Activated CD4-positive, alpha-beta memory T cell treated with anti-CD3 and anti-CD28 coated beads for 36 hours (primary cell): ENCODE results near the gene TUBA1C. TPM values are rescaled to one million over a fixed set of nuclear protein-coding genes. Genes with fewer than 3 reads are reported as not detected.
"Not testable (repeated sequence)": the region's sequence is repeated elsewhere in the genome, so short reads cannot be mapped to it uniquely, and the experiment has no call there.

Experiments
- CTCF ChIA-PET: fragments of 350-600 bp; sonication (Branson Sonifier 250); formaldehyde crosslinking; loops from one replicate; lab custom pipeline; 2021; ENCODE audit warnings: antibody characterized with exemption, inconsistent platforms; lab: Charles Lee
- POLR2A ChIA-PET: fragments of 350-600 bp; sonication (Branson Sonifier 250); formaldehyde crosslinking; loops from one replicate; lab custom pipeline; 2021; ENCODE audit warnings: antibody characterized with exemption; lab: Charles Lee
- DNase-seq: peaks from one replicate; pipeline ENCODE4 v3.0.0-alpha.2; 2020
- H3K27ac Mint-ChIP-seq: one replicate; pipeline ENCODE4 v1.8.0; 2021; ENCODE audit warnings: mixed read lengths
- H3K27me3 Mint-ChIP-seq: one replicate; pipeline ENCODE4 v1.8.0; 2021; ENCODE audit warnings: mixed read lengths
- H3K36me3 Mint-ChIP-seq: one replicate; pipeline ENCODE4 v1.8.0; 2021; ENCODE audit warnings: mixed read lengths
- H3K4me1 Mint-ChIP-seq: one replicate; pipeline ENCODE4 v1.8.0; 2021; ENCODE audit warnings: low read depth, mixed read lengths
- H3K4me3 Mint-ChIP-seq: one replicate; pipeline ENCODE4 v1.8.0; 2021; ENCODE audit warnings: mild to moderate bottlenecking, mixed read lengths
- H3K9me3 Mint-ChIP-seq: one replicate; pipeline ENCODE4 v1.8.0; 2021; ENCODE audit warnings: mixed read lengths
- intact Hi-C: fragments of 100-400 bp; cut with micrococcal nuclease; formaldehyde crosslinking; loops from one replicate; pipeline ENCODE4 v1.15.1; 2023
- total RNA-seq, 2 experiments: library from RNA; stranded (reverse); gene quantifications; one replicate each; pipeline ENCODE4 v1.2.3, GENCODE V29; 2021

The TUBA1C gene
- total RNA-seq, 2 experiments from 2014 or later: 353 to 360 TPM

DNA sequence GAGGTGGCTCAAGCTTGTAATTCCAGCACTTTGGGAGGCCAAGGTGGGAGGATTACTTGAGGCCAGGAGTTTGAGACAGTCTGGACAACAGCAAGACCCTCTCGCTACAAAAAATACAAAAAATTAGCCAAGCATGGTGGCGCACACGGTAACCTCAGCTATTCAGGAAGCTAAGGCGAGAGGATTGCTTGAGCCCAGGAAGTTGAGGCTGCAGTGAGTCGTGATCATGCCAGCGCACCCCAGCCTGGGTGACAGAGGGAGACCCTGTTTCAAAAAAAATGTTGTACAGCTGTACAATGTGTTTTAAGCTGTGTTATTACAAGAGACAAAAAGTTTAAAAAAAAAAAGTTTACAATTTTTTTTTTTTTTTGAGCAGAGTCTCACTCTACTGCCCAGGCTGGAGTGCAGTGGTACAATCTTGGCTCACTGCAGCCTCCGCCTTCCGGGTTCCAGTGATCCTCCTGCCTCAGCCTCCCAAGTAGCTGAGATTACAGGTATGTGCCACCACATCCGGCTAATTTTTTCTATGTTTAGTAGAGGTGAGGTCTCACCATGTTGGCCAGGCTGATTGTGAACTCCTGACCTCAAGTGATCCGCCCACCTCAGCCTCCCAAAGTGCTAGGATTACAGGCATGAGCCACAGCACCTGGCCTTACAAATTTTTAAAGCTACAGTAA, 7.2 kb upstream of the TUBA1C start:
- CTCF ChIA-PET: interaction anchor here (0.6 kb wide), 1 partner anchor 22 kb away, joined by 4 read pairs; no protein-coding TSS in a partner anchor
- H3K4me3 Mint-ChIP-seq, DNase-seq, H3K36me3 Mint-ChIP-seq, H3K27me3 Mint-ChIP-seq, H3K27ac Mint-ChIP-seq, intact Hi-C loops, POLR2A ChIA-PET, H3K9me3 Mint-ChIP-seq: not testable (repeated sequence)
- peaks cover 17% of the 10 kb centered on the region for H3K4me1 Mint-ChIP-seq

DNA sequence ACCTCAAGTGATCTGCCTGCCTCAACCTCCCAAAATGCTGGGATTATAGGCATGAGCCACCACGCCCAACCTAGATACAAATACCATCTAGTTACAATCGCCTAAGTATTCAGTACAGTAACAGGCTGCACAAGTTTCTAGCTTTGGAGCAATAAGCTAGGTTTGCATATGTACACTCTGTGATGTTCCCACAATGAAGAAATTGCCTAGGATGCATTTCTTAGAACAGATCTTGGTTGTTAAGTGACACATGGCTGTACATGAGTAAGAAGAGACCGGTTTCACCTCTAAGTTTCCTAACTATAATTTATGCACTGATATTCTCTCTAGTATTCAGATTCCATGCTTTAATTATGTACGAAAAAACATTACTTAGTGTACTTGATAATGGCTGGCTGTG, 5.4 kb upstream of the TUBA1C start:
- no peak for DNase-seq
- ChIA-PET POLR2A (no interaction called here), CTCF (interaction anchor here (4.1 kb wide), 1 partner anchor 25 kb away, joined by 15 read pairs; no protein-coding TSS in a partner anchor)
- peaks cover 17% of the 10 kb centered on the region for H3K4me1 Mint-ChIP-seq
- intact Hi-C loops: no loop called here
- H3K9me3 Mint-ChIP-seq: no peaks in the 10 kb centered on the region
- no peak overlapping the region for H3K27ac Mint-ChIP-seq
- no peaks in the 10 kb centered on the region for H3K27me3 Mint-ChIP-seq
- H3K36me3 Mint-ChIP-seq: no peaks in the 10 kb centered on the region
- H3K4me3 Mint-ChIP-seq: no peak overlapping the region

DNA sequence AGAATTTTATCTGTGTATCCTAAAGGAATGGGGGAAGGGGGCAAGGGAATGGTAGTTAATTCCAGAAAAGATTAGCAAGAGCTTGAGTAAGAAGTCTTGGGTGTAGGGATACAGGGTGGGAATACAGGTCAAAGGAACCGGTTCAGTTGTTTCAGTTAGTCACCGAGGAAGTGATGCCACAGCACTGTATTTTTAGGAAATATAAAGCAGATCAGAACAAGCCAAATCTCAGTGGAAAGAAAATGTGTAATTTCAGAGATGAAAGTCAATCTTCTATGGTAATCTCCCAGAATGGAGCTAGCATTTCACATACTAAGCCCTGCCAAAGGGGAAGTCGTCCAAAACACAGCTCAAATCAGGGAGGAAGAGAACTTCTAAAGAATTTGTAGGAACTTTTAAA, 4.7 kb upstream of the TUBA1C start:
- CTCF ChIA-PET: interaction anchor here (4.1 kb wide), 1 partner anchor 26 kb away, joined by 15 read pairs; no protein-coding TSS in a partner anchor
- Mint-ChIP-seq H3K27me3 (no peaks in the 10 kb centered on the region), H3K9me3 (no peaks in the 10 kb centered on the region), H3K27ac (no peak overlapping the region), H3K4me1 (peaks cover 17% of the 10 kb centered on the region), H3K4me3 (no peak overlapping the region), H3K36me3 (peaks cover 1% of the 10 kb centered on the region)
- intact Hi-C loops: loop anchor here (10.0 kb wide), 1 partner anchor 485 kb away; the partner anchor contains the start of gene TMBIM6
- DNase-seq: no peak
- POLR2A ChIA-PET: interaction anchor here (0.6 to 1.2 kb wide), 2 partner anchors 130 to 146 kb away, joined by 3 to 4 read pairs; no protein-coding TSS in a partner anchor

DNA sequence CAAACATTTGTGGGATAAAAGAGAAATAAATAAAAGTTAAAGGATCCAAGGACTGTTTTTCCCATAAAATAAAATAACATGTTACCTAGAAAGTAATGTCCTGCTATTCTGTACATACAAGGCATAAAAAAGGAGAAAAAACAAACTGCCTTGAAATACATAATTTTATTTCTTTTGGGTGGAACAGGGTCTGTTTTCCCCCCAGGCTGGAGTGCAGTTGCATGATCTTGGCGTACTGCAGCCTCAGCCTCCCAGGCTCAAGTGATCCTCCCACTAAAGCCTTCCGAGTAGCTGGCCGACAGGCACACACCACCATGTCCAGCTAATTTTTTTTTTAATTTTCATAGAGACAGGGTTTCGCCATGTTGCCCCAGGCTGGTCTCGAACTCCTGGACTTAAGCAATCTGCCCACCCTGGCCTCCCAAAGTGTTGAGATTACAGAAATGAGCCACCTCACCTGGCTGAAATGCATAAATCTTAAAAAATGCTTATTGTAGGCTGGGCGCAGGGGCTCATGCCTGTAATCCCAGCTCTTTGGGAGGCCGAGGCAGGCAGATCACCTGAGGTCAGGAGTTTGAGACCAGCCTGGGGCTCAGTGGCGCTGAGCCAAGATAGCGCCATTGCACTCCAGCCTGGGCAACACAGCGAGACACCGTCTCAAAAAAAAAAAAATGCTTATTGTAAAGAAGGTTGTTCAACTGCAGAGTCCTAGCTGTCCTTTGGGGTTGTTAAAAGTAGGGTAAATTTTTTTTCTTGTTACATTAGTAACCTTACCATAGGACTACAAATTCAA, 4.1 kb upstream of the TUBA1C start:
- intact Hi-C loops: loop anchor here (10.0 kb wide), 1 partner anchor 484 kb away; the partner anchor contains the start of gene TMBIM6
- H3K27ac Mint-ChIP-seq: no peak overlapping the region
- CTCF ChIA-PET: interaction anchor here (1.6 to 4.1 kb wide), 2 partner anchors 27 to 86 kb away, joined by 5 to 15 read pairs; partner anchors contain the start of gene DNAJC22
- no peak for DNase-seq
- H3K27me3 Mint-ChIP-seq: no peaks in the 10 kb centered on the region
- H3K4me1 Mint-ChIP-seq: peaks cover 20% of the 10 kb centered on the region
- no peaks in the 10 kb centered on the region for H3K9me3 Mint-ChIP-seq
- POLR2A ChIA-PET: interaction anchor here (0.6 to 1.2 kb wide), 2 partner anchors 130 to 145 kb away, joined by 3 to 4 read pairs; no protein-coding TSS in a partner anchor
- H3K4me3 Mint-ChIP-seq: no peak overlapping the region
- peaks cover 6% of the 10 kb centered on the region for H3K36me3 Mint-ChIP-seq

DNA sequence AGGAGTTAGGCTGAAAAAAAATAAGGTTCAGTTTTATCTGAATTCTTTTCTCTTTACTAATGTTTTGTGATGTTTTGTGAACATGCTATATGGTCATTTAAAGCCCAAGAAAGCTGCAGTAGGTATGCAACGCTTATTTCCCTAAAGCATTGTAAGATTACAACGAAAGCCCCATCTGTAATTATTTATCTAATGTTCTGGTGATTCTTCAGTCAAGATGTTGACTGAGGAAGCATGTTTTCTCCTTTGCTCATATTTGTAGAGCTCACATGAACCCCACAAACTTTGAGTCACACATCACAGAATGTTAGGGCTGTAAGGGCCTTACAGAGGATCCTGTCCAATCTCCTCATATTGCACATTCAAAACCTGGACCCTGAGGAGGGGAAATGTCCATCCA, 3.2 kb upstream of the TUBA1C start:
- intact Hi-C loops: loop anchor here (10.0 kb wide), 1 partner anchor 483 kb away; the partner anchor contains the start of gene TMBIM6
- Mint-ChIP-seq H3K9me3 (no peaks in the 10 kb centered on the region), H3K27ac (no peak overlapping the region), H3K36me3 (peaks cover 11% of the 10 kb centered on the region), H3K27me3 (no peaks in the 10 kb centered on the region), H3K4me3 (no peak overlapping the region), H3K4me1 (peaks cover 26% of the 10 kb centered on the region)
- ChIA-PET POLR2A (no interaction called here), CTCF (interaction anchor here (1.6 to 4.1 kb wide), 2 partner anchors 27 to 85 kb away, joined by 5 to 15 read pairs; partner anchors contain the start of gene DNAJC22)
- DNase-seq: no peak

DNA sequence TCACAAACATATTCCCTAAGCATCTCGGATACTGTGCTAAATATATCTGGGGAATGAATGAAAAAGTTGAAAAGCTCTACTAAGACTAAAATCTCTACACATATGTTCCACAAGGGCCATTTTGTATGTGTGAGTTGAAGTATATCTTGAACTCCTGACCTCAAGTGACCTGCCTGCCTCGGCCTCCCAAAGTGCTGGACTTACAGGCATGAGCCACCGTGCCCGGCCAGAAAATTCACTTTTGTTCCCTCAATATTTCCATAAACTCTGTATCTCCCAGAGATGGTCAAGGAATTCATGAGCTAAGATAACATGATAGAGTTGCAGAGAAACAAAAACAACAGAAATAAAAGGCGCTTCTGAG, 1.5 kb upstream of the TUBA1C start:
- ChIA-PET CTCF (interaction anchor here (0.7 to 0.9 kb wide), 3 partner anchors 27 to 79 kb away, joined by 3 to 6 read pairs (median 4); no protein-coding TSS in a partner anchor), POLR2A (interaction anchor here (0.6 to 6.0 kb wide), 4 partner anchors 10 to 194 kb away, joined by 3 to 36 read pairs (median 3); partner anchors contain the start of genes SPATS2 and TUBA1B)
- peaks cover 23% of the 10 kb centered on the region for H3K36me3 Mint-ChIP-seq
- no peak for DNase-seq
- H3K4me1 Mint-ChIP-seq: peaks cover 40% of the 10 kb centered on the region
- intact Hi-C loops: loop anchor here (10.0 kb wide), 1 partner anchor 481 kb away; the partner anchor contains the start of gene TMBIM6
- no peaks in the 10 kb centered on the region for H3K9me3 Mint-ChIP-seq
- H3K27me3 Mint-ChIP-seq: no peaks in the 10 kb centered on the region
- H3K4me3 Mint-ChIP-seq: peak overlapping the region; percentile 91
- no peak overlapping the region for H3K27ac Mint-ChIP-seq

DNA sequence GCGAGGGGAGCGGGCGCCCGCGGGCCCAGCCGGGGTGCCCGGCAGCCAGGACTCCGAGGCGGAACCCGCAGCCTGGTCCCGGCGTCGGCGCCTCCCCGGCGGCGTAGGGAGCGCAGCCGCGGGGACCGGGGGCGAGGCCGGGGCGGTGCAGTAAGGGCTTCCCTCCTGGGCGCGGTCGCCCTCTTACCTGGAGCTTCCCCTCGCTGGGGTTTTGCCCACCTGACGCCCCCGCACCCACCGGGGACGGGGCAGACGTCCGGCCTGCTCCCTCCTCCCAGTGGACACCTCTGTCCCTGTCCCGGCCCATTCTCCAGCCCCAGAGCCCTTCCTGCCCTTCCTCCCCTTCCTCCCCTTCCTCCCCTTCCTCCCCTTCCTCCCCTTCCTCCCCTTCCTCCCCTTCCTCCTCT, 413 bp upstream of the TUBA1C start:
- Mint-ChIP-seq H3K4me3 (peak overlapping the region; percentile 99), H3K27me3 (no peaks in the 10 kb centered on the region), H3K9me3 (no peaks in the 10 kb centered on the region), H3K4me1 (peaks cover 49% of the 10 kb centered on the region), H3K36me3 (peaks cover 33% of the 10 kb centered on the region), H3K27ac (peak overlapping the region; percentile 99)
- POLR2A ChIA-PET: interaction anchor here (0.6 to 6.0 kb wide), 8 partner anchors 11 to 484 kb away, joined by 3 to 36 read pairs (median 4); partner anchors contain the start of genes SPATS2, TMBIM6 and TUBA1B
- DNase-seq: no peak
- CTCF ChIA-PET: interaction anchor here (1.0 kb wide), 1 partner anchor 24 kb away, joined by 3 read pairs; no protein-coding TSS in a partner anchor
- intact Hi-C loops: loop anchor here (1.0 to 10.0 kb wide), 4 partner anchors 30 to 480 kb away; partner anchors contain the start of genes LMBR1L, PRPF40B and TMBIM6

DNA sequence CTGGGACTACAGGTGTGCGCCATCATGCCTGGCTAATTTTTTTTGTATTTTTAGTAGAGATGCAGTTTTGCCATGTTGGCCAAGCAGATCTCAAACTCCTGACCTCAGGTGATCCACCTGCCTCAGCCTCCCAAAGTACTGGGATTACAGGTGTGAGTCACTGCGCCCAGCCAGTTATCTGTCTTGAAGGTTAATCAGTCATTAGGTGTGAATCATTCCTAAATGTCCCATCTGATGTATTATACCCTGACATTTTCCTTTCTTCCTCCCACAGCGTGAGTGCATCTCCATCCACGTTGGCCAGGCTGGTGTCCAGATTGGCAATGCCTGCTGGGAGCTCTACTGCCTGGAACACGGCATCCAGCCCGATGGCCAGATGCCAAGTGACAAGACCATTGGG, 4.3 kb downstream of the TUBA1C start:
- peaks cover 39% of the 10 kb centered on the region for H3K4me1 Mint-ChIP-seq
- H3K27ac Mint-ChIP-seq: peak overlapping the region; percentile 44
- ChIA-PET CTCF (interaction anchor here (0.7 to 1.1 kb wide), 4 partner anchors 26 to 416 kb away, joined by 3 to 4 read pairs (median 4); partner anchors contain the start of gene PRPH), POLR2A (interaction anchor here (0.5 to 0.7 kb wide), 2 partner anchors 8 to 340 kb away, joined by 3 to 4 read pairs; no protein-coding TSS in a partner anchor)
- not testable (repeated sequence) for DNase-seq, H3K27me3 Mint-ChIP-seq, H3K9me3 Mint-ChIP-seq, H3K4me3 Mint-ChIP-seq
- peaks cover 58% of the 10 kb centered on the region for H3K36me3 Mint-ChIP-seq
- intact Hi-C loops: loop anchor here (5.0 to 10.0 kb wide), 2 partner anchors 252 to 476 kb away; partner anchors contain the start of genes PRKAG1 and TMBIM6

DNA sequence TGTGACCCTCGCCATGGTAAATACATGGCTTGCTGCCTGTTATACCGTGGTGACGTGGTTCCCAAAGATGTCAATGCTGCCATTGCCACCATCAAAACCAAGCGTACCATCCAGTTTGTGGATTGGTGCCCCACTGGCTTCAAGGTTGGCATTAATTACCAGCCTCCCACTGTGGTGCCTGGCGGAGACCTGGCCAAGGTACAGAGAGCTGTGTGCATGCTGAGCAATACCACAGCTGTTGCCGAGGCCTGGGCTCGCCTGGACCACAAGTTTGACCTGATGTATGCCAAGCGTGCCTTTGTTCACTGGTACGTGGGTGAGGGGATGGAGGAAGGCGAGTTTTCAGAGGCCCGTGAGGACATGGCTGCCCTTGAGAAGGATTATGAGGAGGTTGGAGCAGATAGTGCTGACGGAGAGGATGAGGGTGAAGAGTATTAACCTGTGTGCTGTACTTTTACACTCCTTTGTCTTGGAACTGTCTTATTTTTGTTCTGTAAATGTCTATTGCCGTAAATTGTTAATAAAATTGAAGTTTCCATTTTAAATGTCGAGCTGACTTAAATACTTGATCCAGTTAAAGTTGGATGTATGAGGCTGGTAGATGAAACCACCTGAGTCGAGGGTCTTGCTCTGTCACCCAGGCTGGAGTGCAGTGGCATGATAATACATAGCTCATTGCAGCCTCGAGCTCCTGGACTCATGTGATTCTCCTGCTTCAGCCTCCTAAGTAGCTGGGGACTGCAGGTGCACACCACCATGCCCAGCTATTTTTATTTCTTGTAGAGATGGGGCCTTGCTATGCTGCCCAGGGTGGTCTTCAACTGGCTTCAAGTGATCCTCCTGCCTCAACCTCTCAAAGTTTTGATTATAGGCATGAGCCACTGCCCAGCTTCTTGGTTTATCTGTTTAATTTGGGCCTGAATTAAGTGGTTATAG, 8.2 kb downstream of the TUBA1C start:
- intact Hi-C loops: no loop called here
- Mint-ChIP-seq H3K4me3 (no peak overlapping the region), H3K4me1 (peaks cover 17% of the 10 kb centered on the region), H3K27ac (no peak overlapping the region), H3K9me3 (no peaks in the 10 kb centered on the region), H3K27me3 (no peaks in the 10 kb centered on the region), H3K36me3 (peaks cover 35% of the 10 kb centered on the region)
- no peak for DNase-seq
- ChIA-PET CTCF (interaction anchor here (0.6 kb wide), 1 partner anchor 74 kb away, joined by 3 read pairs; no protein-coding TSS in a partner anchor), POLR2A (interaction anchor here (1.0 to 1.1 kb wide), 2 partner anchors 8 to 9 kb away, joined by 3 read pairs; no protein-coding TSS in a partner anchor)

DNA sequence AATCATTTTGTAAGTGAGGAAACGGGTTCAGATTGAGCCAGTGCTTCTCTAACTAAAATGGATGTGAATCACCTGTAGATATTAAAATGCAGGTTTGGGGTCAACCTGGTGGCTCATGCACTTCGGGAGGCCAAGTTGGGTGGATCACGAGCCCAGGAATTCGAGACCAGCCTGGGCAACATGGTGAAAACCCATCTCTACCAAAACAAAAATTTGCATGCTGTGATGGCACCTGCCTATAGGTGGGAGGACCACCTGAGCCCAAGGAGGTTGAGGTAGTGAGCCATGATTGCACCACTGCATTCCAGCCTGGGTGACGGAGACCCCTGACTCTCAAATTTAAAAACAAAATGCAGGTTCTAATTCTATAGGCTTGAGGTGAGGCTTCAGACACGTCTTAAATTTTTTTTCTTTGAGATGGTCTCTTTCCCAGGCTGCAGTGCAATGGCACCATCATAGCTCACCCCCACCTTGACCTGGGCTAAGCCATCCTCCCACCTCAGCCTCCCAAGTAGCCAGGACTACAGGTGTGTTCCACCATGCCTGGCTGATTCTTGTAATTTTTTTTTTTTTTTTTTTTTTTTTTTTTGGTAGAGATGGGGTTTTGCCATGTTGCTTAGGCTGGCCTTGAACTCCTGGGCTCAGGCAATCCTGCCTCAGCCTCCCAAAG, 9.0 kb downstream of the TUBA1C start:
- Mint-ChIP-seq H3K4me1 (peaks cover 12% of the 10 kb centered on the region), H3K27ac (no peak overlapping the region), H3K36me3 (peaks cover 30% of the 10 kb centered on the region), H3K4me3 (no peak overlapping the region), H3K9me3 (no peaks in the 10 kb centered on the region), H3K27me3 (no peaks in the 10 kb centered on the region)
- POLR2A ChIA-PET: interaction anchor here (1.0 to 1.1 kb wide), 3 partner anchors 8 to 181 kb away, joined by 3 read pairs; no protein-coding TSS in a partner anchor
- no peak for DNase-seq
- intact Hi-C loops: no loop called here
- CTCF ChIA-PET: interaction anchor here (0.6 to 3.6 kb wide), 2 partner anchors 23 to 73 kb away, joined by 3 to 14 read pairs; partner anchors contain the start of gene PRPH
